ENCODE results near the gene FAN1. TPM values are rescaled to one million over a fixed set of nuclear protein-coding genes. Genes with fewer than 3 reads are reported as not detected.

Gene FAN1
- total RNA-seq, 1 donor from 2014 or later, result 25.3 TPM

GRCh38 chr15:30906366-30906765, 2.7 kb downstream of the FAN1 start:
- Histone ChIP-seq H3K27me3 (ENCODE audit: low read depth) (no peaks in the 10 kb centered on the region), H3K4me1 (peaks cover 36% of the 10 kb centered on the region), H3K36me3 (peaks cover 34% of the 10 kb centered on the region), H3K9me3 (replicated peaks) (no peaks in the 10 kb centered on the region), H3K27ac (replicated peaks) (no peak overlapping the region), H3K4me3 (no peak overlapping the region)
- intact Hi-C loops (cut with micrococcal nuclease), result no loop called here
- no peak for TF ChIP-seq CTCF (IDR thresholded peaks at IDR 0.05; ENCODE audit: borderline replicate concordance)
- DNase-seq, result no peak

DNA sequence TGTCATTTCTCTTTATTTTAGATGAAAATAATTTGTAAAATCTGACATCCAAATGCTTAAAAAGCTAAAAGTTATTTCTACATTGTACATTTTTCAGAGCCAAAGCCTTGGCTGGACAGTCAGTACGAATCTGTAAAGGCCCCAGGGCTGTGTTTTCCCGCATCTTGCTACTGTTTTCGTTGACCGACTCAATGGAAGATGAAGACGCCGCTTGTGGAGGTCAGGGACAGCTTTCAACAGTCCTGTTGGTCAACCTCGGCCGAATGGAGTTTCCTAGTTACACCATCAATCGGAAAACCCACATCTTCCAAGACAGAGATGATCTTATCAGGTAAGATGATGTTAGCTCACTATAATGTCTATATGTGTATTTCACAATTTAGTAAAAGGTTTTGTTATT, 10.0 kb downstream of the FAN1 start:
- no peak for DNase-seq
- Histone ChIP-seq H3K4me3 (no peak overlapping the region), H3K4me1 (peaks cover 25% of the 10 kb centered on the region), H3K27ac (replicated peaks) (no peak overlapping the region), H3K9me3 (replicated peaks) (no peaks in the 10 kb centered on the region), H3K36me3 (peaks cover 76% of the 10 kb centered on the region), H3K27me3 (ENCODE audit: low read depth) (no peaks in the 10 kb centered on the region)
- intact Hi-C loops (cut with micrococcal nuclease), result no loop called here
- TF ChIP-seq CTCF (IDR thresholded peaks at IDR 0.05; ENCODE audit: borderline replicate concordance), result no peak

DNA sequence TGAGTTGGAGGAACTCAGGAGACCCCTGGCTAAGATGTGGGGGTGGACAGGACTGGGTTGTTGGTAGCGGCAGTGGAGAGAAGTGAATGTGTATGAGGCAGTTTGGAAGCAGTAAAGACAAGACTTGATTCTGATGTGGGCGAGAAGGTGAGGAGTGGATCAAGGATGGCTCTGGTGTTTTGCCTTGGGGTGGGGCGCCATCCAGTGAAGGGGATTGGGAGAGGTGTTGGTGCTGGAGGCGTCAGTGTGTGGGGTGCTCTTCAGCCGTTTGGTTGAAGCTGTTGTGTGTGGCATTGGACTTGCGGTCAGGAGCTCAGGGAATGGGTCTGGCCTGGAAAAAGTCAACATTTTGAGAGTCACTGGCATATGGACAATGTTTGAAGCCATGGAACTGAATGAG, 13.3 kb downstream of the FAN1 start:
- no peak for TF ChIP-seq CTCF (IDR thresholded peaks at IDR 0.05; ENCODE audit: borderline replicate concordance)
- Histone ChIP-seq H3K27me3 (ENCODE audit: low read depth) (no peaks in the 10 kb centered on the region), H3K9me3 (replicated peaks) (no peaks in the 10 kb centered on the region), H3K4me3 (no peak overlapping the region), H3K27ac (replicated peaks) (no peak overlapping the region), H3K4me1 (peaks cover 54% of the 10 kb centered on the region), H3K36me3 (peaks cover 63% of the 10 kb centered on the region)
- no peak for DNase-seq
- intact Hi-C loops (cut with micrococcal nuclease), result no loop called here

DNA sequence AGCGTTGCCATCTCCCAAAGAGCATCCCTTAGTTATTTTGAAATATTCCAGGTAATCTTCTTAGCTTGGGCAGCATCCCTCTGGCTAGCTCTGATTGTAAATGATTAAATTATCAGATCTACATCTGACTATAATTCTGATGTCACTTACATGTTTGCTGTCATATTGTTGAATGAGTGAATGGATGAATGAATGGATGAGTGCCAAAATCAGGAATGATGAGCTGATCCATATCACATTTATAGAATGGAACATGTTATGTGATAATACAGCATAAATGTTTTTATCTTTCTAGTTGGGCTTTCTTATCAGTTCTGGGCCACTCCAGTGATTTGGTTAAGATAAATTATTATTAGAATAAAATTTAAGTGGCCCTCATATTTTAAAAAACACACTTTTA, 14.0 kb downstream of the FAN1 start:
- no peak for TF ChIP-seq CTCF (IDR thresholded peaks at IDR 0.05; ENCODE audit: borderline replicate concordance)
- Histone ChIP-seq H3K27ac (replicated peaks) (no peak overlapping the region), H3K36me3 (peaks cover 59% of the 10 kb centered on the region), H3K27me3 (ENCODE audit: low read depth) (no peaks in the 10 kb centered on the region), H3K9me3 (replicated peaks) (no peaks in the 10 kb centered on the region), H3K4me3 (no peak overlapping the region), H3K4me1 (peaks cover 60% of the 10 kb centered on the region)
- no peak for DNase-seq
- intact Hi-C loops (cut with micrococcal nuclease), result no loop called here

GRCh38 chr15:30918366-30918765, 14.7 kb downstream of the FAN1 start:
- H3K4me1 ChIP-seq, result peaks cover 67% of the 10 kb centered on the region
- no peak for DNase-seq
- intact Hi-C loops (cut with micrococcal nuclease), result no loop called here
- no peaks in the 10 kb centered on the region for H3K27me3 ChIP-seq (ENCODE audit: low read depth)
- peaks cover 53% of the 10 kb centered on the region for H3K36me3 ChIP-seq
- H3K27ac ChIP-seq (replicated peaks), result peak overlapping the region; percentile 27
- no peak overlapping the region for H3K4me3 ChIP-seq
- H3K9me3 ChIP-seq (replicated peaks), result no peaks in the 10 kb centered on the region
- TF ChIP-seq CTCF (IDR thresholded peaks at IDR 0.05; ENCODE audit: borderline replicate concordance), result no peak
